ENCODE measurements around the gene PATL1.

Gene PATL1

DNA sequence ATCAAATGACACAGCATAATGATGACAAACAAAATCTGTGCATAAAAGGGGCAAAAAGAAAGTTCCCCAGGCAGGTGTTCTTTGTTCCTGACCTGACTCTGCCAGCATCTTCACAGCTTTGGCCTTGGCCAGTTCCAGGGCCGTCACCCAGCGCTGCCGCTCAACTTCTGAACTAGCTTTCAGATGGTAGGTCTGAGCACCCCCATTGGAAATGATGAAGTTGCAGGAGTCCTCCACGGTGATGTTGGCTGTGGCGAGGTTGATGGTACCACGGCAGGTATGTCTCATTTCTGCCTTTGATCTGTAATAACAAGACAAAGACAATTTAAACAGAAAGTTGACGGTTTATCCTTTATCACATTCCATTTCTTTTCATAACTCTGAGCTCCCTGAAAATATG is 58.5 kb downstream of the PATL1 start:
- ATAC-seq, result no peak
- TF ChIP-seq, protein P1, sequence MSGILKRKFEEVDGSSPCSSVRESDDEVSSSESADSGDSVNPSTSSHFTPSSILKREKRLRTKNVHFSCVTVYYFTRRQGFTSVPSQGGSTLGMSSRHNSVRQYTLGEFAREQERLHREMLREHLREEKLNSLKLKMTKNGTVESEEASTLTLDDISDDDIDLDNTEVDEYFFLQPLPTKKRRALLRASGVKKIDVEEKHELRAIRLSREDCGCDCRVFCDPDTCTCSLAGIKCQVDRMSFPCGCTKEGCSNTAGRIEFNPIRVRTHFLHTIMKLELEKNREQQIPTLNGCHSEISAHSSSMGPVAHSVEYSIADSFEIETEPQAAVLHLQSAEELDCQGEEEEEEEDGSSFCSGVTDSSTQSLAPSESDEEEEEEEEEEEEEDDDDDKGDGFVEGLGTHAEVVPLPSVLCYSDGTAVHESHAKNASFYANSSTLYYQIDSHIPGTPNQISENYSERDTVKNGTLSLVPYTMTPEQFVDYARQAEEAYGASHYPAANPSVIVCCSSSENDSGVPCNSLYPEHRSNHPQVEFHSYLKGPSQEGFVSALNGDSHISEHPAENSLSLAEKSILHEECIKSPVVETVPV (CRISPR knock-in tag; IDR thresholded peaks at IDR 0.05), result no peak
- TF ChIP-seq TOX (CRISPR knock-in tag; IDR thresholded peaks at IDR 0.05; ENCODE audit: borderline replicate concordance) (no peak), RARB (CRISPR knock-in tag; IDR thresholded peaks at IDR 0.05) (no peak), ZNF8 (CRISPR knock-in tag; IDR thresholded peaks at IDR 0.05) (no peak), CSDC2 (CRISPR knock-in tag; IDR thresholded peaks at IDR 0.05) (no peak), SNAI2 (CRISPR knock-in tag; IDR thresholded peaks at IDR 0.05) (no peak), ARNTL (CRISPR knock-in tag; IDR thresholded peaks at IDR 0.05; ENCODE audit: borderline replicate concordance, low read depth) (no peak), BACH2 (CRISPR knock-in tag; IDR thresholded peaks at IDR 0.05; ENCODE audit: borderline replicate concordance) (no peak), OSR1 (CRISPR knock-in tag; IDR thresholded peaks at IDR 0.05) (no peak), ZFP3 (CRISPR knock-in tag; IDR thresholded peaks at IDR 0.05) (no peak), PPARA (CRISPR knock-in tag; IDR thresholded peaks at IDR 0.05; ENCODE audit: borderline replicate concordance) (no peak), TCF4 (CRISPR knock-in tag; IDR thresholded peaks at IDR 0.05; ENCODE audit: borderline replicate concordance) (no peak), ZNF565 (CRISPR knock-in tag; conservative IDR thresholded peaks at IDR 0.05; ENCODE audit: low read depth) (no peak), ZC3H10 (CRISPR knock-in tag; IDR thresholded peaks at IDR 0.05) (no peak), ISL1 (CRISPR knock-in tag; IDR thresholded peaks at IDR 0.05) (no peak), ZFP30 (CRISPR knock-in tag; IDR thresholded peaks at IDR 0.05) (no peak), GLIS3 (CRISPR knock-in tag; IDR thresholded peaks at IDR 0.05) (no peak)
- TF ChIP-seq, protein P2, sequence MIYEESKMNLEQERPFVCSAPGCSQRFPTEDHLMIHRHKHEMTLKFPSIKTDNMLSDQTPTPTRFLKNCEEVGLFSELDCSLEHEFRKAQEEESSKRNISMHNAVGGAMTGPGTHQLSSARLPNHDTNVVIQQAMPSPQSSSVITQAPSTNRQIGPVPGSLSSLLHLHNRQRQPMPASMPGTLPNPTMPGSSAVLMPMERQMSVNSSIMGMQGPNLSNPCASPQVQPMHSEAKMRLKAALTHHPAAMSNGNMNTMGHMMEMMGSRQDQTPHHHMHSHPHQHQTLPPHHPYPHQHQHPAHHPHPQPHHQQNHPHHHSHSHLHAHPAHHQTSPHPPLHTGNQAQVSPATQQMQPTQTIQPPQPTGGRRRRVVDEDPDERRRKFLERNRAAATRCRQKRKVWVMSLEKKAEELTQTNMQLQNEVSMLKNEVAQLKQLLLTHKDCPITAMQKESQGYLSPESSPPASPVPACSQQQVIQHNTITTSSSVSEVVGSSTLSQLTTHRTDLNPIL (CRISPR knock-in tag; IDR thresholded peaks at IDR 0.05; ENCODE audit: low read depth), result no peak
- TF ChIP-seq, protein P3, sequence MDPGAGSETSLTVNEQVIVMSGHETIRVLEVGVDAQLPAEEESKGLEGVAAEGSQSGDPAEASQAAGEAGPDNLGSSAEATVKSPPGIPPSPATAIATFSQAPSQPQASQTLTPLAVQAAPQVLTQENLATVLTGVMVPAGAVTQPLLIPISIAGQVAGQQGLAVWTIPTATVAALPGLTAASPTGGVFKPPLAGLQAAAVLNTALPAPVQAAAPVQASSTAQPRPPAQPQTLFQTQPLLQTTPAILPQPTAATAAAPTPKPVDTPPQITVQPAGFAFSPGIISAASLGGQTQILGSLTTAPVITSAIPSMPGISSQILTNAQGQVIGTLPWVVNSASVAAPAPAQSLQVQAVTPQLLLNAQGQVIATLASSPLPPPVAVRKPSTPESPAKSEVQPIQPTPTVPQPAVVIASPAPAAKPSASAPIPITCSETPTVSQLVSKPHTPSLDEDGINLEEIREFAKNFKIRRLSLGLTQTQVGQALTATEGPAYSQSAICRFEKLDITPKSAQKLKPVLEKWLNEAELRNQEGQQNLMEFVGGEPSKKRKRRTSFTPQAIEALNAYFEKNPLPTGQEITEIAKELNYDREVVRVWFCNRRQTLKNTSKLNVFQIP (CRISPR knock-in tag; IDR thresholded peaks at IDR 0.05; ENCODE audit: borderline replicate concordance, low read depth), result no peak

DNA sequence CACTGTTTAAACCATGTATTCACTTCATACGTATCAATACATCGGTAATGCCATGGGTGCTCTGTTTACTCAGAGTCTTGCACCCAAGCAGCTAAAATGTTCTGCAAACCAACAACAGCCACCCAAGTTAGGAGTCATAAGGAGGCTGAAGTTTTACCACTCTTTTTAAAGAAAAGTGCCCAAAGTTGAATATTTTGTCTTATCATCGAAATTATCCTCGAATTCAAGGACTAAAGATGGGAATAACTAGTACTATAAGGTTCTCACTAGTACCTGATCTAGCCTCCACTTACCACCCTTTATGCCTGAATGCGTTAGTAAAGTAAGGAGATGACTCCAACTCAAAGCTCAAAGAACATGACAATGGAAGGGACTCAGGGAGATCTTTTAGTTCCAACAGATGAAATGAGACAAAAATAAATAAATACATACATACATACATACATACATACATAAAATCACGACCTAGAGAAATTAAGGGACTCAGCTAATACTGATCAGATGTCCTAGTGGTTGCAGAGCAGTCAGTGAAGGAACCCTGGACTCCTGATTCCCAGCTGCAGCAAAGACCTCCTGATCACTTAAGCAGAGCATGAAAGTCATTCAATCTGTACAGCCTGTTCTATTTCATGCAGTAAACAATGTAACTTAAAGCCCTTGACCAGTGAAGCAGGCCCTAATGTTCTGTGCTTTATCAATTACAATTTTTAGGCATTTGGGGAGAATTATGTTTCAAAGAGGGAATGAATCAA is 61.0 kb downstream of the PATL1 start:
- ATAC-seq, result no peak
- TF ChIP-seq ESRRG (CRISPR knock-in tag; IDR thresholded peaks at IDR 0.05), result no peak
- TF ChIP-seq, protein P2 (CRISPR knock-in tag; IDR thresholded peaks at IDR 0.05; ENCODE audit: low read depth), result no peak
- no peak for TF ChIP-seq ZNF565 (CRISPR knock-in tag; conservative IDR thresholded peaks at IDR 0.05; ENCODE audit: low read depth)
- TF ChIP-seq, protein P4, sequence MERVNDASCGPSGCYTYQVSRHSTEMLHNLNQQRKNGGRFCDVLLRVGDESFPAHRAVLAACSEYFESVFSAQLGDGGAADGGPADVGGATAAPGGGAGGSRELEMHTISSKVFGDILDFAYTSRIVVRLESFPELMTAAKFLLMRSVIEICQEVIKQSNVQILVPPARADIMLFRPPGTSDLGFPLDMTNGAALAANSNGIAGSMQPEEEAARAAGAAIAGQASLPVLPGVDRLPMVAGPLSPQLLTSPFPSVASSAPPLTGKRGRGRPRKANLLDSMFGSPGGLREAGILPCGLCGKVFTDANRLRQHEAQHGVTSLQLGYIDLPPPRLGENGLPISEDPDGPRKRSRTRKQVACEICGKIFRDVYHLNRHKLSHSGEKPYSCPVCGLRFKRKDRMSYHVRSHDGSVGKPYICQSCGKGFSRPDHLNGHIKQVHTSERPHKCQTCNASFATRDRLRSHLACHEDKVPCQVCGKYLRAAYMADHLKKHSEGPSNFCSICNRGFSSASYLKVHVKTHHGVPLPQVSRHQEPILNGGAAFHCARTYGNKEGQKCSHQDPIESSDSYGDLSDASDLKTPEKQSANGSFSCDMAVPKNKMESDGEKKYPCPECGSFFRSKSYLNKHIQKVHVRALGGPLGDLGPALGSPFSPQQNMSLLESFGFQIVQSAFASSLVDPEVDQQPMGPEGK (CRISPR knock-in tag; IDR thresholded peaks at IDR 0.05; ENCODE audit: borderline replicate concordance), result no peak
- TF ChIP-seq, protein P5, sequence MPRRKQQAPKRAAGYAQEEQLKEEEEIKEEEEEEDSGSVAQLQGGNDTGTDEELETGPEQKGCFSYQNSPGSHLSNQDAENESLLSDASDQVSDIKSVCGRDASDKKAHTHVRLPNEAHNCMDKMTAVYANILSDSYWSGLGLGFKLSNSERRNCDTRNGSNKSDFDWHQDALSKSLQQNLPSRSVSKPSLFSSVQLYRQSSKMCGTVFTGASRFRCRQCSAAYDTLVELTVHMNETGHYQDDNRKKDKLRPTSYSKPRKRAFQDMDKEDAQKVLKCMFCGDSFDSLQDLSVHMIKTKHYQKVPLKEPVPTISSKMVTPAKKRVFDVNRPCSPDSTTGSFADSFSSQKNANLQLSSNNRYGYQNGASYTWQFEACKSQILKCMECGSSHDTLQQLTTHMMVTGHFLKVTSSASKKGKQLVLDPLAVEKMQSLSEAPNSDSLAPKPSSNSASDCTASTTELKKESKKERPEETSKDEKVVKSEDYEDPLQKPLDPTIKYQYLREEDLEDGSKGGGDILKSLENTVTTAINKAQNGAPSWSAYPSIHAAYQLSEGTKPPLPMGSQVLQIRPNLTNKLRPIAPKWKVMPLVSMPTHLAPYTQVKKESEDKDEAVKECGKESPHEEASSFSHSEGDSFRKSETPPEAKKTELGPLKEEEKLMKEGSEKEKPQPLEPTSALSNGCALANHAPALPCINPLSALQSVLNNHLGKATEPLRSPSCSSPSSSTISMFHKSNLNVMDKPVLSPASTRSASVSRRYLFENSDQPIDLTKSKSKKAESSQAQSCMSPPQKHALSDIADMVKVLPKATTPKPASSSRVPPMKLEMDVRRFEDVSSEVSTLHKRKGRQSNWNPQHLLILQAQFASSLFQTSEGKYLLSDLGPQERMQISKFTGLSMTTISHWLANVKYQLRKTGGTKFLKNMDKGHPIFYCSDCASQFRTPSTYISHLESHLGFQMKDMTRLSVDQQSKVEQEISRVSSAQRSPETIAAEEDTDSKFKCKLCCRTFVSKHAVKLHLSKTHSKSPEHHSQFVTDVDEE (CRISPR knock-in tag; IDR thresholded peaks at IDR 0.05), result no peak
